Ureter (tissue), 1 donor: ENCODE results near the gene RNF11. TPM values are rescaled to one million over a fixed set of nuclear protein-coding genes. Genes with fewer than 3 reads are reported as not detected.
"Not testable (repeated sequence)": the region's sequence is repeated elsewhere in the genome, so short reads cannot be mapped to it uniquely, and the experiment has no call there.

ENCODE experiments used
- DNase-seq: peaks from one replicate; pipeline ENCODE4 v3.0.0-alpha.2; 2020; ENCODE audit warnings: low spot score
- total RNA-seq: library from RNA; stranded (reverse); gene quantifications from one replicate; pipeline ENCODE4 v1.2.4, GENCODE V29; 2023
- donor health status: DM: yes; HTN: yes; CAD: no.

Gene RNF11, protein sequence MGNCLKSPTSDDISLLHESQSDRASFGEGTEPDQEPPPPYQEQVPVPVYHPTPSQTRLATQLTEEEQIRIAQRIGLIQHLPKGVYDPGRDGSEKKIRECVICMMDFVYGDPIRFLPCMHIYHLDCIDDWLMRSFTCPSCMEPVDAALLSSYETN
- 124 TPM for total RNA-seq

DNA sequence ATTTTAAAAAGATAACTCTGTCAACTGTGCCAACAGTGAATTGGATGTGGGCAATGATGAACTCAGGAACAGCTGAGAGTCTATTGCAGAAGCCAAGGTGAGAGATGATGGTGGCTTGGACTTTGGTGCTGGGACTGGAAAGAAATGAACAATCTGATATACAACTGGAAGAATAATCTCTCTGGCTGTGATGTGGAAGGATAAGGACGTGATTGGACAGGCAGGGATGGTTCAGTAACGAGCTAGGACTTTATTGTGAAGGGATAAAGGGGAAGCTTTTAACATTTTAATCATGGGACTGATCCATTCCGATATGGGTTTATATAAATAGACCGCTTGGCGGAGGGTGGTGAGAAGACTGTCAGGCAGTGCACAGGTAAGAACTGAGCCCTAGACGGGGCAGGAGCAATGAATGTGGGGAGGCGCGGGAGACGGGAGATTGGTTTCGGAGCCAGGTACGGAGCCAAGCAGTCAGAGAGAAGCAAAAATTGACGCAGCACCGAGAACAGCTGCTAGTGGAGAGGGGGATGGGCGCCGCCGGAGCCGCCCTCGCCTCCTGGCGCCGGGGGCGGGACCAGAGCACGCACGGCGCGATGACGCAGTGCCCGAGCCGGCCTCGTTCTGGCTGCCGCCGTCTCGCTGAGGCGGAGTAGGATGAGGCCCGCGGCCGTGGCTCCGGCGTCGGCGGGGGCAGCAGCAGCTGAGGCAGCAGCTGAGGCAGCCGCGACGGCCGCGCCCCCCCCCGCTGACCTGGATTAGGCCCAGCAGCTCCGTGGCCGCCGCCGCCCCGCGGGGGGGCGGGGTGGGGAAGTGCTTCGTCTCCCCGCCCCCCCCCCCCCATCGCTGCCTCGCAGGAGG, at the start of gene RNF11:
RNF11 (plus strand) TSS at position 601 of the 858 bp plus-strand sequence. CDS start 484 bp downstream, outside the sequence.
- peak; percentile 93 for DNase-seq

DNA sequence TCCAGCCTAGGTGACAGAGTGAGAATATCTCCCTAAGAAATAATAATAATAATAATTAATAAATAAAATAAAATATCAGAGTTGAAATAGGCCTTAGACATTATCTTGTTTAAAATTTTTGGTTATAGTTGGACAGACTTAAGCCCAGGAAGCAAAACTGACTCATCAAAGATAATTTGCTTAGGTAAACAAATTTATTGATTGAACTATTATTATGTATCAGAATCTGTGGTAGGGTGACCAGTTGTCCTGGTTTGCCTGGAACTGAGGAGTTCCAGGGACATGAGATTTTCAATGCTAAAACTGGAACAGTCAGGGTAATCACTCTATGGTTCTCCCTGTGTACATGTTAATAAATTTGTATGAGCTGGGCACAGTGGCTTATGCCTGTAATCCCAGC, 47.8 kb upstream of the RNF11 start:
- DNase-seq = no peak

DNA sequence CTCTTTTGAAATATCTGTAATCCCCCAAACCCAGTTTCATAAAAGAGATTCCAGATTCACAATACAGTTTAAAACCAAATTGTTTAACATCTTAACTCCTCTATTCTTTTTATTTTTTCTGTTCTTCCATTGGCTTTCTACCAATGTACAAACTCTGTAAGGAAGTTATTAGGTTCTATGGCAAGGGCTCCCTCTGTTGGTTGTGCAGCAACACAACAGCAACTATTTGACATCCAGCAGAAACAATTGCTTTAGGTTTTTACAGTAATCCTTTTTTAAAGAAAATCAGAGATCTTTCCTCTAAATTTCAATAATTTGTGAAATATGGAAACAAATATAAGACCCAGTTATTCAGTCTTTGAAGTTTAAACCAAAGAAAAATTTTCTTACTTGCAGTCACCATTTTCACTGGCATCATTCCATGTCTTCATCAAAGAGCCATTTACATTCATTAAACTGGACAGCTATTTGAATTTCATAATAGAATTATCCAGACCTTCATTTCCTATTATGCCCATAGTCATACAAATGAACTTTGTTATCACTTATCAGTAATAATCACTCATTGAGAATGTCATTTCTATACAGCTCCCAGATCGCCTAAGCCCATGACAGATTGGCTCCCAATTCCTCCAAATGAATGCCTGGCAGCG, 46.5 kb upstream of the RNF11 start:
- no peak for DNase-seq

DNA sequence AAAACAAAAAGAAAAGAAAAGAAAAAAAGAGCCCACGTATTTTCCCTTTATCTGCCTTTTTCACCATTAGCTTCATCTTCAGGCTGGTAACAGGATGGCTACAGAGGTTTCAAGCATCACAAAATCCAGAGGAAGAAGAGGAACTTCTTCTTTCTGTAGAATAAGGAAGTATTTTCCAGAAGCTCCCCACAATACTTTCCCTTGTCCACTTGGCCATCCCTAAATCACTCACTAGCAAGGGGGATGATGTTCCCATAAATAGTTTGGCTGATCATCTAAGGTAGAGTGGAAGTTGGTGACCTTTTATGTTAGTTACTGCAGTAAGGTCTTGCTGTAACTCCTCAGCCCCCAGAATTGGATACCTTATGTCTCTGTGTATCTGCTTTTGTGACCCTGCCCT, 45.1 kb upstream of the RNF11 start:
- DNase-seq = no peak

DNA sequence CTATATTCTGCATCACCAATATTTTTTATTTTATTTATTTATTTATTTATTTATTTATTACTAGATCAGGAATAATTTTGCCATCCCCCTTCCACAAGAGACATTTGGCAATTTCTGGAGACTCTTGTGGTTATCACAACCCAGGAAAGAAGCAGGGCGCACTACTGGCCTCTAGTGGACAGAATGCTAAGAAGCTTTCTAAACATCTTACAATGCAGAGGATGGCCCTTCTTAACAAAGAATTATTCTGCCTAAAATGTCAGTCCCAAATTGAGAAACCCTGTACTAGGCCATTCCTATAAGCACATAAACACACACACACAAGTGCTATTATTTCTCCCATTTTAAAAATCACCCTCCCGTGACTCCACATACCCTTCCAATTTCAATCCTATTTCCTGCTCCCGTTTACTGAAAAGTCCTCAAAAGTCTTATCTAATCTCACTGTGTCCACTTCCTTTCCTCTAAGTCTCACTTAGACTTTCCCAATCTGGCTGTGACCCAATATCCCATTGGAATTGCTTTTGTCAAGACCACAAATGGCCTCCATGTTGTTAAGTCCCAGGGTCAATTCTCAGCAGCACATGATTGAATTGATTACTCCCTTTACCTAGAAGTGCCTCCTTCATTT, 43.7 kb upstream of the RNF11 start:
- DNase-seq = peak; percentile 70

DNA sequence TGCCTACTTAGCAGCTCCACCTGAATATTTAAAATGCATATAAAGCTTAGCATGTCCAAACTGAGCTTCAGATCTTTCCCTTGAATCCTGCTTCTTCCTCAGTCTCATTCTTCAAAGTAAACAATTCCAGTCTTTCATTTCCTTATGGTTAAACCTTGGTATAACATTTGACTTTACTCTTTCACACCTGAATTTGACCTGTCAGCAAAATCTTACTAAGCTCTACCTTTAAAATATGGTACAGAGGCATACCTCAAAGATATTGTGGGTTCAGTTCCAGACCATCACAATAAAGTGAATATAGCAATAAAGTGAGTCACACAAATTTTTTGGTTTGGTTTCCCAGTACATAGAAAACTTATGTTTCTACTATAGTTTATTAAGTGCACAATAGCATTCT, 42.5 kb upstream of the RNF11 start:
- no peak for DNase-seq

DNA sequence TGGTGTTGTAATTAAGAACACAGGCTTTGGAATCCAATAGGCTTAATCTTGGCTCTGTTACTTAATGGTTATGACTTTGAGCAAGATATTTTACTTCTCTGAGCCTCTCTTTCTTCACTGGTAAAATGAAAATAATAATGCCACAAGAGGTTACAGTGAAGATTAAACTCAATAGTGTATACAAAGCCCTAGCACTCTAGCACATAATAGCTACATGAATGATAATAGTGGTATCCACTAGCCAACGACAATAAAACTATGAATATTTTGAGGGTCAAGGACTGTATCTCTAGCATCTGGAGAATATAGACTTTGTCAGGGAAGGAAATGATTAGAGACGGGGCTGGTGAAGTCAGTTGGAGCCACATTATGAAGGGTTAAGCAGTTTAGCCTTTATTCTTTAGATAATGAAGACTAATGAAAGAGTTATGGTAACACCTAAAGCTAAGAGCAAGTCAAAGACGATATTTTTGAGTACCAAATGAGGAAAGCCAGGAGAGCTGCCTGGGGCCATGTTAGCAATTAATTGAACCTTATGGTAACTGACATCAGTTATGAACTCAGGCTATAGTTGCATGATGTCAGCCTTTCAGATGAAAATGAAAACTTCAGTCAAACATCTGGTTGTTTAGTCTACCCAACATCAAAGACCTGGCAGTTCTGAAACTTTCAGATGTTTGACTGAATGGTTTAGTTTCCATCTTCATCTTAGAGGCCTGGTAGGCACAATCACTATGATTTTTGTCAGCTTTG, 32.8 kb upstream of the RNF11 start:
- no peak for DNase-seq

DNA sequence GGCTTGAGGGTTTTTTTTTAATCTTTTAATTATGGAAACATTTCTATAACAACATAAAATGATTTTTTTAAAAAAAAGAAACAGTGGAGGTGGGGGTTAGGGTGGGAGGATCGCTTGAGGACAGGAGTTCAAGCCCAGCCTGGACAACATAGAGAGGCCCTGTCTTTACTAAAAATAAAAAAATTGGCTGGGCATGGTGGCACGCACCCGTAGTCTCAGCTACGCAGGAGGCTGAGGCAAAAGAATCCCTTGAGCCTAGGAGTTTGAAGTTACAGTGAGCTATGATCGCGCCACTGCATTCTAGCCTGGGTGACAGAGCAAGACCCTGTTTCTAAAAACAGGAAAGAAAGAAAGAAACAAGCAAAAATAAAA, 32.2 kb upstream of the RNF11 start:
- no peak for DNase-seq

DNA sequence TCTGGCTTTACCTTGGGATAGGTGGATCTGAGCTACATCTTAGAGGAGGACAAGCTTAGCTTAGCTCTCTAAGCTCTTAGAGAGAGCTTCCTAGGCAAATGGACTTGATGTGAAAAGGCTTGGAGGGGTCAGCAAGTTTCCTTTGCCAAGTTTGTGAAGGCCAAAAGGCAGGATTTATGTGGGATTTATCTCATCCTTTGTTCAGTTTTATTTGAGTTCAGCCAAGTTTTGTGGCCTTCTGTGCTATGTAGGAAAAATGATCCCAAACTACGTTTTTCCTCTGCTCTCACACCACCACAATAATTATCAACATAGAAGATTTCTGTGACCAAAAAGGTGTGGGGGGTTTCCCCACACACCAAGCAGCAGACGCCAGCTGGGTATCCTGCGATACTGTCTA, 26.0 kb upstream of the RNF11 start:
- no peak for DNase-seq

DNA sequence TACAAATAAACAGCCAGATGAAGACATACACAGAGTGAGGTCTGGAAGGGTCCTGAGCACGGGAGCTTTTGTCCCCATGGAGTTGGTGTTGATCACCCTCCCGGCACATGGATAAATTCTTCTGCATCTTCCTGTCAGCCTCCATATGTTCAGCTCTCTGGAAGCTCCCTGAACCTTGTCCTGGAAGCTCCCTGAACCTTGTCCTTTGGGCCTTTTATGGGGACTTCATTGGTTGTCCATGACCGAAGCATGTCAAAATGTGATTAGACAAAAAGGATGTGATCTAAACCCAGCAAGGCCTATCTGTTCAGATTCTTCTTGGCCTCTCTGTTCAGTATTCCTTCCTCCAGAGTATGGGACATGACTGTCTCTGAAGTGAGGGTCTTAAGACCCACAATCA, 25.4 kb upstream of the RNF11 start:
- no peak for DNase-seq

DNA sequence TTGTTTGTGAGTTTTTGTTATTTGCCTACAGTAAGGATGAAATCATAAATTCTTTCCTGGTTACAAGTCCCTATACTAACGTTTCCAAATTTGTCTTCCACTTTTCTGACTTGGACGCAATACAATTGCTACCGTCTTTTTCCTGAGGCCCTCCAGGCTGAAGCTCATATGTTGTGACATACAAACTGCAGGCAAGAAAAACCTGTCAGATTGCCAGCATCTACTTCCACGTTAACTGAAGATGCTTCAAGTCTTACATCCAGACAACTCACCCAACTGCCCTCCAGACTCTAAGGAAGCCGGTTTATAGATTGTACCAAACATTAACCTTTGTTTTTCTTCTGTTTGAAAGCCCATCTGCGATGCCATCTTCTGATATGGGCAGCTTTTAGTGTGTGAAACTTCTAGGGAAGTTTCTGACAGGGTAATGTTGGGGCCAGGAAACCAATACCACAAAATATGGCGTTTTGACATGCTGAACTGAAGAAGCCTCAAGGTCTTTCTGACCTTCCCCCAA, 21.4 kb upstream of the RNF11 start:
- DNase-seq = no peak

DNA sequence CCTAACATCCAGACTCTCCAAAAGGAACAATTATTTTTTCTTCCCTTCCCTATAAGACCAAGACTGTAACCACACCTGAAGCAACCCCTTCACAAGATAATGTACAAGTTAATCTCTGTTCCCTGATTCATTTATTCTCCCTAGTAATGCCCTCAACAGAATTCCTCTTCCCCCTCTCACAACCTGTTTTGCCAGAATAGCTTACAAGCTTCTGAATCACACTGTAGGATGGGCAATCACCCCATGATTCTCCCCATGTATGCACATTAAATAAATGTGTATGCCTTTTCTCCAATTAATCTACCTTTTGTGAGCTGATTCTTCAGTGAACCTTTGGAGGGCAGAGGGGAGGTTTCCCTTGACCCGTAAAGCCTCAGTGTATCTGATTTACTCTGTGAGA, 20.9 kb upstream of the RNF11 start:
- DNase-seq = no peak

DNA sequence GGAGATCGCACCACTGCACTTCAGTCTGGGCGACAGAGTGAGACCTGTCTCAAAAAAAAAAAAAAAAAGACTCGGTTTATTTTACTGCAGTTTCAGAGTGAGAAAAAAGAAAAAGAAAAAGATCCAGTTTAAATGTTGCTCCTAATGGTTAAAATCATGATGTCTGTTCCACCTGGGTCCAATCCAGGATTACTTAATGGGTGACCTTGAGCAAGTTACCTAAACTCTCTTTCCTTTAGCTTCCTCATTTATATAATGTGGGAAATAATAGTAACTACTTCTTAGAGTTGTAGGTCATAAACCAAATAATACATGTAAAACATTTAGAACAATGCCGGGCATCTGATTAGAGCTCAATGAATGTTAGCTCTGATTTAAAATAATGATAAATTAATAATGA, 19.4 kb upstream of the RNF11 start:
- no peak for DNase-seq

DNA sequence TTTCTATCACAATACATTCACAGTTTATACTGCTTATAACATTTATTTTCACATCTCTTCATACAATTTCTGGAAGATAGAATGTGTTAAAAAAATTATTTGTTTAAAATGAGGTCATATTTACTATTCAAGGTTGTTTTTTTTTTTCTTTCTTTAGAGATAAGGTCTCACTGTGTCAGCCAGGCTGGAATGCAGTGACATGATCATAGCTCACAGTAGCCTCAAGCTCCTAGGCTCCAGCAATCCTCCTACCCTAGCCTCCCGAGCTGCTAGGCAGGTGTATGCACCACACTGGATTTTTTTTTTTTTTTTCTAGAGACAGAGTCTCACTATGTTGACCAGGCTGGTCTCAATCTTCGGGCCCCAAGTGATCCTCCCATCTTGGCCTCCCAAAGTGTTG, 19.0 kb upstream of the RNF11 start:
- no peak for DNase-seq

DNA sequence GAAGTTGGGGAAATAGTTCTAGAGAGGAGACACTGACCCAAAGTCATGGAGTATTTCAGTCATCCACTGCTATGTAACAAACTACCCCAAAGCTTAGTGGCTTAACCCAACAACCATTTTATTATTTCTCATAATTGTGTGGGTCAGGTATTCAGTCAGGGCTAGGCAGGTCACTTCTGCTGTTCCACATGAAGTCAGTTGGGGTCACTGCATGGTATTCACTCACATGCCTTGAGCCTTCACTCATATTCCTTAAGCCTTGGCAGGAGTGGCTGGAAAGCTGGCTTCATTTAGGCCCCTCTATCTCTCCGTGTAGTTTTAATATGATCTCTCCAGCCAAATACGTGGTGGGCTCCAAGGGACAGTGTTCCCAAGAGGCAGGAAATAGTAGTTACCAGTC, 17.5 kb upstream of the RNF11 start:
- DNase-seq = no peak

DNA sequence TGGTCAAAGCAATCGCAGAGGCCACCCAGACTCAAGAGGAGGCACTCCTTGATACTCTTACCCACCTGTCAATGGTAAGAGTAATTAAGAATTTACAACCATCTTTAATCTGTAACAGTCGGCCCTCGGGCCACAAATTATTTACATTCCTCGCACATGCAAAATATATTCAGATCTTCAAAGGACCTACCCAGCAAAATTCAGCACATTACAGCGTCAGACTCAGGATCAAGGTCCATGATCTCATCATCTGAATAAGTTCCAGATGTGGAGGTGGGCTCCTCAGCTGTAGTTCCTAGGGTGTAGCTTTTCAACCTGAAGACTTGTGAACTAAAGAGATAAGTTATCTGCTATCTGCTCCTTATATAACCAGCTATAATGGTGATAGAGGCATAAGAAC, 17.1 kb upstream of the RNF11 start:
- DNase-seq = no peak

DNA sequence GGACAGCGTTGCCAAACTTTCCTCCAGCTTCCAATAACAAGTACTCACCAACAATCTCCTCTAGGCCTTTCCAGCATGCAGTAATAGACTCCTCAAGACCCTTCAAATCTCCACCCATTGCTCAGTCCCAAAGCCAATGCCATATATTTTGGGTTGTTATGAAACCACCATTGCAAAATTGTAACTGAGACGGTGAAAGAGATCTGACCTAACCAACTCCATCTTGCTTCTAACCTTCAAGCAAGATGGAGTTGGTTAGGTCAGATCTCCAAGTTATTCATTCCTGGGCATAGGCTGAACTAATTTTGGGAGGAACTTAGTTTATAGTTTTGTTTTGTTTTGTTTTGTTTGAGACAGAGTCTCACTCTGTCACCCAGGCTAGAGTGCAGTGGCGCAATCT, 14.5 kb upstream of the RNF11 start:
- DNase-seq = not testable (repeated sequence)

DNA sequence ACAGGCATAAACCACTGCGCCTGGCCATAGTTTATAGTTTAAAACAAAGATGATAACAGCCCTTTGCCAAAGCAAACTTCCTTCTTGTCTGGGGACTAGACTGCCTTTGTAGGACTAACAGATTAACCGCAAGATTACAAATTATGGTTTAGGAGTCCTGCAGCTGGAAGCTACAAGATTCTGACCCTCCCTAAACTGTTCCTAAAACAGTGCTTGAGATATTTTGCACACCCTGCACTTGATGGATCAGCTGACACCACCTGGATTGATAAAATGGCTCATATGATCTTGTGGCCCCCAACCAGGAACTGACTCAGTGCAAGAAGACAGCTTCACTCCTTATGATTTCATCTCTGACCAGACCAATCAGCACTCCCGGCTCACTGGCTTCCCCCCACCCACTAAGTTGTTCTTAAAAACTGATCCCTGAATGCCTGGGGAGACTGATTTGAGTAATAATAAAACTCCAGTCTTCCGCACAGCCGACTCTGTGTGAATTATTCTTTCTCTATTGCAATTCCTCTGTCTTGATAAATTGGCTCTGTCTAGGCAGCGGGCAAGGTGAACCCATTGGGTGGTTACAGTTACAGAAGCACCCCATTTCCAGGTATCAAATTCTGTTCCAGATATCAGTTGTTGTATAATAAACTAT, 13.8 kb upstream of the RNF11 start:
- no peak for DNase-seq

DNA sequence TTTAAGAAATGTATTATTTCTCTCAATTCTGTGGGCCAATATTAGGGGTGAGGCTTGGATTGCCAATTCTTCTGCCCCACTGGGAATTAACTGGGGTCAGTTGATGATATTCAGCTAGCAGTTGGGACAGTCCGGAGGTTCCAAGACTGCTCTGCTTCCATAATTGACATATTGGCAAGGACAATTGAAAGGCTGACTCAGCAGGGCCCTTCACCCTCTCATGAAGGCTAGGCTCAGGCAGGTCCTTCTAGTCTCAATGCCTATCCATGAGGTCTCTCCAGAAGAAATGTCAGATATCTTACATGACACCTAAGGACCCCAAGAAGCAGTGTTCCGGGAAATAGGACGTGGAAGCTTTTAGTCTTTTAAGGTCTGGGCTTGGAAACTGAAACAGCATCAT, 13.3 kb upstream of the RNF11 start:
- no peak for DNase-seq

DNA sequence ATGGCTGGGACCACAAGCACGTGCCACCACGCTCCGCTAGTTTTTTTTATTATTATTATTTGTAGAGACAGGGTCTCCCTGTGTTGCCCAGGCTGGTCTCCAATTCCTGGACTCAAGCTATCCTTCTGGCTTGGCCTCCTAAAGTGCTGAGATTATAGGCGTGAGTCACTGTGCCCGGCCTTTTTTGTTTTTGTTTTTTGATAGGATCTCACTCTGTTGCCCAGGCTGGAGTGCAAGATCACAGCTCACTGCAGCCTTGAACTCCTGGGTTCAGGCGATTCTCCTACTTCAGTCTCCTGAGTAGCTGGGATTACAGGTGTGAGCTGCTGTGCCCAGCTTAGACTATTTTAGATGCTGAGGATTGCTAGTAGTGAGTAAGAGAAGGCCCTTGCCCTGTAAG, 11.8 kb upstream of the RNF11 start:
- DNase-seq = no peak
